ENCODE results near the gene BLTP1. TPM values are rescaled to one million over a fixed set of nuclear protein-coding genes. Genes with fewer than 3 reads are reported as not detected.
"Not testable (repeated sequence)": the region's sequence is repeated elsewhere in the genome, so short reads cannot be mapped to it uniquely, and the experiment has no call there.

Gene BLTP1, protein sequence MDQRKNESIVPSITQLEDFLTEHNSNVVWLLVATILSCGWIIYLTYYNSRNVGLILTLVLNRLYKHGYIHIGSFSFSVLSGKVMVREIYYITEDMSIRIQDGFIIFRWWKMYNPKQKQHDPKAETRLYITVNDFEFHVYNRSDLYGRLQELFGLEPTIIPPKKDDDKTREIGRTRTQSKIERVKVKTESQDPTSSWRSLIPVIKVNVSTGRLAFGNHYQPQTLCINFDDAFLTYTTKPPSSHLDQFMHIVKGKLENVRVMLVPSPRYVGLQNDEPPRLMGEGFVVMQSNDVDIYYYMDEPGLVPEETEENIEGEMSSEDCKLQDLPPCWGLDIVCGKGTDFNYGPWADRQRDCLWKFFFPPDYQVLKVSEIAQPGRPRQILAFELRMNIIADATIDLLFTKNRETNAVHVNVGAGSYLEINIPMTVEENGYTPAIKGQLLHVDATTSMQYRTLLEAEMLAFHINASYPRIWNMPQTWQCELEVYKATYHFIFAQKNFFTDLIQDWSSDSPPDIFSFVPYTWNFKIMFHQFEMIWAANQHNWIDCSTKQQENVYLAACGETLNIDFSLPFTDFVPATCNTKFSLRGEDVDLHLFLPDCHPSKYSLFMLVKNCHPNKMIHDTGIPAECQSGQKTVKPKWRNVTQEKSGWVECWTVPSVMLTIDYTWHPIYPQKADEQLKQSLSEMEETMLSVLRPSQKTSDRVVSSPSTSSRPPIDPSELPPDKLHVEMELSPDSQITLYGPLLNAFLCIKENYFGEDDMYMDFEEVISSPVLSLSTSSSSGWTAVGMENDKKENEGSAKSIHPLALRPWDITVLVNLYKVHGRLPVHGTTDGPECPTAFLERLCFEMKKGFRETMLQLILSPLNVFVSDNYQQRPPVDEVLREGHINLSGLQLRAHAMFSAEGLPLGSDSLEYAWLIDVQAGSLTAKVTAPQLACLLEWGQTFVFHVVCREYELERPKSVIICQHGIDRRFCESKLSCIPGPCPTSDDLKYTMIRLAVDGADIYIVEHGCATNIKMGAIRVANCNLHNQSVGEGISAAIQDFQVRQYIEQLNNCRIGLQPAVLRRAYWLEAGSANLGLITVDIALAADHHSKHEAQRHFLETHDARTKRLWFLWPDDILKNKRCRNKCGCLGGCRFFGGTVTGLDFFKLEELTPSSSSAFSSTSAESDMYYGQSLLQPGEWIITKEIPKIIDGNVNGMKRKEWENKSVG (N-terminal part only)
- 10 to 100 TPM; 26.6 to 30.7 TPM for total RNA-seq

GRCh38 chr4:122151982-122152710 is at the start of gene BLTP1:
Gene BLTP1 (plus strand): TSS chr4:122152331. CDS start chr4:122170648, 18,317 bp downstream.
- intact Hi-C loops (cut with micrococcal nuclease) = loop anchor here (1.0 to 5.0 kb wide), 9 partner anchors 202 to 770 kb away; partner anchors contain the start of genes BBS12, BBS7, EXOSC9 and IL2
- DNase-seq = peak; percentile 91
- Mint-ChIP-seq H3K27ac (peak within 1 kb of the TSS; percentile 93), H3K9me3 (peaks cover under 1% of the 10 kb centered on the region), H3K4me3 (peak within 1 kb of the TSS; percentile 92), H3K36me3 (peaks cover 17% of the 10 kb centered on the region), H3K4me1 (ENCODE audit: low read depth) (peaks cover 51% of the 10 kb centered on the region), H3K27me3 (no peaks in the 10 kb centered on the region)
- ChIA-PET POLR2A (interaction anchor here (0.7 kb wide), 1 partner anchor 302 kb away, joined by 3 read pairs; no protein-coding TSS in a partner anchor), CTCF (no interaction called here)

- Mint-ChIP-seq H3K27ac (no peak overlapping the region), H3K36me3 (no peaks in the 10 kb centered on the region), H3K9me3 (no peaks in the 10 kb centered on the region), H3K4me1 (ENCODE audit: low read depth) (no peaks in the 10 kb centered on the region), H3K4me3 (no peak overlapping the region), H3K27me3 (no peaks in the 10 kb centered on the region)
- POLR2A ChIA-PET = no interaction called here
- CTCF ChIA-PET = no interaction called here
- intact Hi-C loops (cut with micrococcal nuclease) = no loop called here
- no peak for DNase-seq
Measured at GRCh38 chr4:122104184-122104583, 47.9 kb upstream of the BLTP1 start.

DNA sequence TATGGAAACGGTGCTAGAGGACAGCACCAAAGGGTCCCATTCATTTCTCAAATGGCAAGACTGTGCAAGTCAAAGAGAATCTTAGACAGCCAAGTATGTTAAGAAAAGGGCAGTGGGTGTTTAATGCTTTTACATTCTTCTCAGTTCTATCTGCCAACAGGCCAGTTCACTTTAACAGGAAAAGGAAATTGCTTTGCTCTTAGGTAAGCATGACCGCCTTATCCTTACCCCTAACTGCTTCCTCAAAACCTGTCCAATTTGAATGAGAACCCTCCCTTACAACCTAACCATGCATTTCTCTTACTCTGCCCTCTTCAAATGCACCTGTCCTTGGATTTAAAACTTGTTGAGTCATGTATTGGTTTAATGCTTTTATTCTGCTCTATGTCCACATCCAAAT is 44.5 kb upstream of the BLTP1 start:
- POLR2A ChIA-PET = no interaction called here
- no peaks in the 10 kb centered on the region for H3K27me3 Mint-ChIP-seq
- intact Hi-C loops (cut with micrococcal nuclease) = no loop called here
- no peak for DNase-seq
- H3K36me3 Mint-ChIP-seq = no peaks in the 10 kb centered on the region
- CTCF ChIA-PET = no interaction called here
- no peak overlapping the region for H3K27ac Mint-ChIP-seq
- no peaks in the 10 kb centered on the region for H3K4me1 Mint-ChIP-seq (ENCODE audit: low read depth)
- H3K4me3 Mint-ChIP-seq = no peak overlapping the region
- no peaks in the 10 kb centered on the region for H3K9me3 Mint-ChIP-seq

GRCh38 chr4:122110304-122110703 is 41.8 kb upstream of the BLTP1 start:
- CTCF ChIA-PET; H3K4me3 Mint-ChIP-seq; H3K27me3 Mint-ChIP-seq; intact Hi-C loops (cut with micrococcal nuclease); H3K4me1 Mint-ChIP-seq (ENCODE audit: low read depth); H3K9me3 Mint-ChIP-seq; H3K36me3 Mint-ChIP-seq; H3K27ac Mint-ChIP-seq; DNase-seq; POLR2A ChIA-PET: not testable (repeated sequence)

- Mint-ChIP-seq H3K4me3 (no peak overlapping the region), H3K36me3 (no peaks in the 10 kb centered on the region), H3K27me3 (no peaks in the 10 kb centered on the region), H3K27ac (no peak overlapping the region), H3K9me3 (peaks cover 13% of the 10 kb centered on the region), H3K4me1 (ENCODE audit: low read depth) (peaks cover 21% of the 10 kb centered on the region)
- peak; percentile 28 for DNase-seq
- ChIA-PET CTCF (no interaction called here), POLR2A (interaction anchor here (0.6 kb wide), 1 partner anchor 64 kb away, joined by 4 read pairs; no protein-coding TSS in a partner anchor)
- intact Hi-C loops (cut with micrococcal nuclease) = no loop called here
Measured at GRCh38 chr4:122117743-122118142, 34.4 kb upstream of the BLTP1 start.

GRCh38 chr4:122118243-122118642 is 33.9 kb upstream of the BLTP1 start:
- POLR2A ChIA-PET = interaction anchor here (0.6 kb wide), 1 partner anchor 63 kb away, joined by 4 read pairs; no protein-coding TSS in a partner anchor
- no peak overlapping the region for H3K27ac Mint-ChIP-seq

DNA sequence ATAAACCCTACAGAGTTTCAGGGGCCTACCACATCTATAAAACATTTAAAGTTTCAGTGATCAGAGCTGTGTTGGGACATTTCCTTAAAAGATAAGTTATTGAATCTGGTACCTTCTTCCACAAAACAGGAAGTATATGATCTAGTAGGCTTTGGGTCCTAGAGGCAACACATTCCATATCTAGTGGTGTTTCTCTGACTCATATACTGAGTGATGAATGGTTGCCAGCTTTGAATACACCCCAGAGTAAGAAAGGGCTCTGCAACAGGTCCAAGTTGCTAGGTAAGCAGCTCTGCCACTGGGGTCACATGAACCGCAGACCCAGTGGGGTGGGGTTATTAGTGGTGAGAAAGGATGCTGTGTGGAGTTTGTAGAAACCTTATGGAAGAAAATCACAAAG is 32.4 kb upstream of the BLTP1 start:
- no peak overlapping the region for H3K27ac Mint-ChIP-seq
- H3K27me3 Mint-ChIP-seq = no peaks in the 10 kb centered on the region
- intact Hi-C loops (cut with micrococcal nuclease) = no loop called here
- peaks cover 25% of the 10 kb centered on the region for H3K9me3 Mint-ChIP-seq
- CTCF ChIA-PET = no interaction called here
- POLR2A ChIA-PET = no interaction called here
- H3K36me3 Mint-ChIP-seq = peaks cover 4% of the 10 kb centered on the region
- no peak for DNase-seq
- peaks cover 21% of the 10 kb centered on the region for H3K4me1 Mint-ChIP-seq (ENCODE audit: low read depth)
- no peak overlapping the region for H3K4me3 Mint-ChIP-seq

More at GRCh38 chr4:122118243-122118642, 33.9 kb upstream of the BLTP1 start:
- Mint-ChIP-seq H3K4me3 (no peak overlapping the region), H3K36me3 (no peaks in the 10 kb centered on the region), H3K27me3 (no peaks in the 10 kb centered on the region), H3K4me1 (ENCODE audit: low read depth) (peaks cover 21% of the 10 kb centered on the region), H3K9me3 (peaks cover 18% of the 10 kb centered on the region)
- CTCF ChIA-PET = no interaction called here
- intact Hi-C loops (cut with micrococcal nuclease) = no loop called here
- DNase-seq = no peak

- ChIA-PET CTCF (interaction anchor here (0.7 kb wide), 1 partner anchor 154 kb away, joined by 4 read pairs; no protein-coding TSS in a partner anchor), POLR2A (no interaction called here)
- Mint-ChIP-seq H3K4me1 (ENCODE audit: low read depth) (peaks cover 19% of the 10 kb centered on the region), H3K4me3 (no peak overlapping the region), H3K27me3 (no peaks in the 10 kb centered on the region), H3K36me3 (peaks cover 4% of the 10 kb centered on the region), H3K27ac (no peak overlapping the region), H3K9me3 (peaks cover 25% of the 10 kb centered on the region)
- intact Hi-C loops (cut with micrococcal nuclease) = no loop called here
- no peak for DNase-seq
Measured at GRCh38 chr4:122121593-122121992, 30.5 kb upstream of the BLTP1 start.

DNA sequence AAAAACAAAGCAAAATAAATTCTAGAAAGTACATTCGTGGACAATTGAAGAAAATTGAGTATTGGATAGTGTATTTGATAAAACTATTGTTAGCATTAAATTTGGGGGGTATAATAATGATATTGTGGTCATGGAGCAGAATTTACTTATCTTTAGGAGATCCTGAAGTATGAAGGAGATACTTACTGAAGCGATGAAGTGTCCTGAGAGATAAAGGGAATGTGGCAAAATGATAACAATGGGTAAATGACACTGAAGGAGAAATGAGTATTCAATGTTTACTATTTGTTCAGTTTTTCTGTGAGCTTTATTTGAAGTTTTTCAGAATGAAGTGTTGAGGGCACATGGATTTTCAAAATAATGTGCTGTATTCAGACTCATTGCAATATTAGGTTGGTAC is 30.0 kb upstream of the BLTP1 start:
- Mint-ChIP-seq H3K27me3 (no peaks in the 10 kb centered on the region), H3K9me3 (peaks cover 25% of the 10 kb centered on the region), H3K36me3 (peaks cover 4% of the 10 kb centered on the region), H3K4me3 (no peak overlapping the region), H3K4me1 (ENCODE audit: low read depth) (peaks cover 14% of the 10 kb centered on the region), H3K27ac (no peak overlapping the region)
- POLR2A ChIA-PET = no interaction called here
- DNase-seq = no peak
- CTCF ChIA-PET = interaction anchor here (0.7 kb wide), 1 partner anchor 154 kb away, joined by 4 read pairs; no protein-coding TSS in a partner anchor
- intact Hi-C loops (cut with micrococcal nuclease) = no loop called here

DNA sequence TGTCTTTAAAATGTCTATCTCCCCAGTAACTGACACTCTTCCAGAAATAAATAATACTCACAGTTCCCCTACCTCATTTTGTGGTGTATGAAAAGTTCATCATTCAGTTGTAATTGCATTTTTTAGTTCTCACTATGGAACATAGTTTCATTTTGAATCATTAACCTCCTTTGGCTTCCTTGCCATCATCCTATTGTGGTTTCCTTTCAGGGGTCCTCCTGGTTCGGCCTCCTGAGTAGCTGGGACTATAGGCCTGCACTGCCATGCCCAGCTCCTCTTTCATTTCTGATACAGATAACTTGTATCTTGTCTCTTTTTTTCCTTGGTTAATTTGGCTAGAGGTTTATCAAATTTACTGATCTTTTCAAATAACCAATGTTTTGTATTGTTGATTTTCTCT is 23.1 kb upstream of the BLTP1 start:
- ChIA-PET POLR2A (interaction anchor here (0.7 kb wide), 1 partner anchor 433 kb away, joined by 3 read pairs; no protein-coding TSS in a partner anchor), CTCF (interaction anchor here (0.6 kb wide), 1 partner anchor 44 kb away, joined by 3 read pairs; no protein-coding TSS in a partner anchor)
- no peaks in the 10 kb centered on the region for H3K27me3 Mint-ChIP-seq

GRCh38 chr4:122131562-122132157 is 20.5 kb upstream of the BLTP1 start:
- Mint-ChIP-seq H3K27ac (peak overlapping the region; percentile 80), H3K36me3 (peaks cover 3% of the 10 kb centered on the region), H3K27me3 (no peaks in the 10 kb centered on the region), H3K4me3 (no peak overlapping the region), H3K4me1 (ENCODE audit: low read depth) (peaks cover 24% of the 10 kb centered on the region), H3K9me3 (no peaks in the 10 kb centered on the region)
- no peak for DNase-seq
- CTCF ChIA-PET = no interaction called here
- POLR2A ChIA-PET = no interaction called here
- intact Hi-C loops (cut with micrococcal nuclease) = loop anchor here (1.0 kb wide), 1 partner anchor 19 kb away; no protein-coding TSS in a partner anchor

More for the DNA sequence above, 23.1 kb upstream of the BLTP1 start:
- Mint-ChIP-seq H3K27ac (no peak overlapping the region), H3K36me3 (peaks cover 5% of the 10 kb centered on the region), H3K4me1 (ENCODE audit: low read depth) (peaks cover 24% of the 10 kb centered on the region), H3K4me3 (no peak overlapping the region), H3K9me3 (peaks cover 3% of the 10 kb centered on the region)
- intact Hi-C loops (cut with micrococcal nuclease) = no loop called here
- DNase-seq = no peak

All from activated CD4-positive, alpha-beta memory T cell treated with anti-CD3 and anti-CD28 coated beads for 36 hours (primary cell).